ENCODE data around the gene UTS2B. TPM values are rescaled to one million over a fixed set of nuclear protein-coding genes. Genes with fewer than 3 reads are reported as not detected.

UTS2B gene
- total and polyA plus RNA-seq, 4 donors = 1.5 to 18.5 (median 7.3) TPM

Other genes starting within 250 kb of the UTS2B start
- gene OSTN, start 131.3 kb downstream of the UTS2B start, total RNA-seq = under 1 TPM; 0.17 to 0.59 TPM
- gene OSTN, start 131.3 kb downstream of the UTS2B start, polyA plus RNA-seq (ENCODE audit: insufficient read length in 2 of 2) = under 1 TPM; 0.47 to 0.74 TPM
- 10 to 100 TPM; 60.8 to 70.3 TPM for gene CCDC50, start 1.1 kb downstream of the UTS2B start, total RNA-seq
- 10 to 100 TPM; 35.8 to 49.3 TPM for gene CCDC50, start 1.1 kb downstream of the UTS2B start, polyA plus RNA-seq (ENCODE audit: insufficient read length in 2 of 2)
- not detected for gene PYDC2, start 130.6 kb upstream of the UTS2B start, total RNA-seq
- not detected for gene PYDC2, start 130.6 kb upstream of the UTS2B start, polyA plus RNA-seq (ENCODE audit: insufficient read length in 2 of 2)

Measured in spinal cord (tissue), 4 donors.